Peyer's patch (tissue), 4 donors: ENCODE data around the gene ZNF330.

ENCODE experiments used
- CTCF ChIP-seq, 6 experiments: fragments of 450-650 bp in 4 of 6; fragments of 200-600 bp in 2 of 6; sonication (generic) in 1 of 6; IDR thresholded peaks; one replicate each; pipeline ENCODE4 v1.5.1; 2017 to 2019; ENCODE audit warnings: antibody characterized with exemption in 6 of 6, mild to moderate bottlenecking in 3 of 6, moderate library complexity in 1 of 6
- POLR2A ChIP-seq, 2 donors: fragments of 450-650 bp; IDR thresholded peaks; one replicate each; pipeline ENCODE4 v1.5.1; 2017; ENCODE audit warnings: antibody characterized with exemption in 2 of 2, mild to moderate bottlenecking in 2 of 2, moderate library complexity in 2 of 2

DNA sequence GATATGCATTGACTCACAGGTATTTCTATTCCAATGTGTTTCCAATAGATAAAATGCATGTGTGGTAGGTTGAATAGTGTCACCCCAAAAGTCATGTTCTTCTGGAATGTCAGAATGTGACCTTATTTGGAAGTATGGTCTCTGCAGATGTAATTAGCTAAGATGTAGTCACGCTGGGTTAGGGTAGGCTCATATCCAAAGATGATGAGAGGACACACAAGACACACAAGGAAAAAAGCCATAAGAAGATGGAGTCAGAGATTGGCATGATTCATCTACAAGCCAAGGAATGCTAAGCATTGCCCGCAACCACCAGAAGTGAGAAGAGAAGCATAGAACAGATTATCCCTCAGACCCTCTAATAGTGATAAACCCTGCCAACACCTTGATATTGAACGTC, 17.5 kb downstream of the ZNF330 start:
- no peak for TF ChIP-seq POLR2A (IDR thresholded peaks at IDR 0.05)
- TF ChIP-seq CTCF (IDR thresholded peaks at IDR 0.05) = no peak
